AG20443 (cell line): Measurements from ENCODE around the gene SCAP.

ENCODE experiments used
- DNase-seq: peaks from one replicate; pipeline ENCODE4 v3.0.0; 2012; ENCODE audit warnings: low spot score, mixed read lengths

SCAP gene

GRCh38 chr3:47414161-47414564 is 61.6 kb downstream of the SCAP start:
- DNase-seq: no peak

GRCh38 chr3:47413751-47414150 is 62.0 kb downstream of the SCAP start:
- DNase-seq: peak; percentile 12

- peak; percentile 33 for DNase-seq
These were observed 62.8 kb downstream of the SCAP start for GRCh38 chr3:47412842-47413520.

GRCh38 chr3:47412453-47412756 is 63.3 kb downstream of the SCAP start:
- no peak for DNase-seq

- DNase-seq: peak; percentile 11
These were observed 63.9 kb downstream of the SCAP start for GRCh38 chr3:47411696-47412452.

- DNase-seq: peak; percentile 6
These were observed 64.7 kb downstream of the SCAP start for GRCh38 chr3:47410801-47411646.

- DNase-seq: no peak
These were observed 65.4 kb downstream of the SCAP start for GRCh38 chr3:47410417-47410720.

GRCh38 chr3:47409688-47410416 is 65.9 kb downstream of the SCAP start:
- DNase-seq: peak; percentile 7

- DNase-seq: peak; percentile 7
These were observed 66.5 kb downstream of the SCAP start for GRCh38 chr3:47409284-47409683.

GRCh38 chr3:47408839-47409229 is 66.9 kb downstream of the SCAP start:
- no peak for DNase-seq

GRCh38 chr3:47407896-47408838 is 67.6 kb downstream of the SCAP start:
- DNase-seq: peak; percentile 10

- DNase-seq: peak; percentile 6
These were observed 68.5 kb downstream of the SCAP start for GRCh38 chr3:47407237-47407636.

- peak; percentile 9 for DNase-seq
These were observed 69.0 kb downstream of the SCAP start for GRCh38 chr3:47406762-47407149.

GRCh38 chr3:47405820-47406761 is 69.7 kb downstream of the SCAP start:
- DNase-seq: no peak

- peak; percentile 78 for DNase-seq
These were observed 70.6 kb downstream of the SCAP start for GRCh38 chr3:47404955-47405790.

- DNase-seq: no peak
These were observed 71.3 kb downstream of the SCAP start for GRCh38 chr3:47404431-47404876.

GRCh38 chr3:47399531-47400270 is 76.0 kb downstream of the SCAP start:
- no peak for DNase-seq

GRCh38 chr3:47399016-47399415 is 76.7 kb downstream of the SCAP start:
- DNase-seq: no peak
